ENCODE results near the gene CAND1. TPM values are rescaled to one million over a fixed set of nuclear protein-coding genes. Genes with fewer than 3 reads are reported as not detected.

Gene CAND1
- total and polyA plus RNA-seq, 2 of the 8 experiments (the other 6 are each of a cell fraction or from before 2014, with no cell fraction given), result 39.4 to 271 TPM

DNA sequence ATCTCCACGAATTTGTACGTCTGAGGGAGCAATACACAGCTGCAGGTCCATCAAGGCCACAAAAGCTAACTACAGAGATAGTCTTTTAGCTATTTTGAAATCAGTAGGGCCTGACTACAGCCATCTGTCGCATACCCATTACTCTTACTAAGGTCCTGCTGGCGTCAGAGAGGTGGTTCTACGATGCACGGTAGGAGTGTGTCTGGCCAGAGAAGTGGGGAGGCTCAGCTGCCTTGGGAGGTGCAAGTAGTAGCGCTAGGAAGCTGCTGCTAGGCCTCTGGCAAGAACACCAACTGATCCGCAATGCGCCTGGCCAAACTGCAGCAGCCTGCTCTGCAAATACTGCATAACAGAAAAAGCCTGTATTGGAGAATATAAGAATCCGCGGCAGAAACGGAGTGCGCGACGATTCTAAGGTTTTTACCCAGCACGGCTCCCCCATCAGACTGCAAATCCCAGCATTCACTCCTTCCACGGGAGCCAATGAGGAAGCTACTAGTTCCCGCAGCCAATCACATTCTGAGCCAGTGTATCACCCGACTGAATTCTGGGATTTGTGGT is 743 bp upstream of the CAND1 start (continued):
- TF ChIP-seq, protein P1, sequence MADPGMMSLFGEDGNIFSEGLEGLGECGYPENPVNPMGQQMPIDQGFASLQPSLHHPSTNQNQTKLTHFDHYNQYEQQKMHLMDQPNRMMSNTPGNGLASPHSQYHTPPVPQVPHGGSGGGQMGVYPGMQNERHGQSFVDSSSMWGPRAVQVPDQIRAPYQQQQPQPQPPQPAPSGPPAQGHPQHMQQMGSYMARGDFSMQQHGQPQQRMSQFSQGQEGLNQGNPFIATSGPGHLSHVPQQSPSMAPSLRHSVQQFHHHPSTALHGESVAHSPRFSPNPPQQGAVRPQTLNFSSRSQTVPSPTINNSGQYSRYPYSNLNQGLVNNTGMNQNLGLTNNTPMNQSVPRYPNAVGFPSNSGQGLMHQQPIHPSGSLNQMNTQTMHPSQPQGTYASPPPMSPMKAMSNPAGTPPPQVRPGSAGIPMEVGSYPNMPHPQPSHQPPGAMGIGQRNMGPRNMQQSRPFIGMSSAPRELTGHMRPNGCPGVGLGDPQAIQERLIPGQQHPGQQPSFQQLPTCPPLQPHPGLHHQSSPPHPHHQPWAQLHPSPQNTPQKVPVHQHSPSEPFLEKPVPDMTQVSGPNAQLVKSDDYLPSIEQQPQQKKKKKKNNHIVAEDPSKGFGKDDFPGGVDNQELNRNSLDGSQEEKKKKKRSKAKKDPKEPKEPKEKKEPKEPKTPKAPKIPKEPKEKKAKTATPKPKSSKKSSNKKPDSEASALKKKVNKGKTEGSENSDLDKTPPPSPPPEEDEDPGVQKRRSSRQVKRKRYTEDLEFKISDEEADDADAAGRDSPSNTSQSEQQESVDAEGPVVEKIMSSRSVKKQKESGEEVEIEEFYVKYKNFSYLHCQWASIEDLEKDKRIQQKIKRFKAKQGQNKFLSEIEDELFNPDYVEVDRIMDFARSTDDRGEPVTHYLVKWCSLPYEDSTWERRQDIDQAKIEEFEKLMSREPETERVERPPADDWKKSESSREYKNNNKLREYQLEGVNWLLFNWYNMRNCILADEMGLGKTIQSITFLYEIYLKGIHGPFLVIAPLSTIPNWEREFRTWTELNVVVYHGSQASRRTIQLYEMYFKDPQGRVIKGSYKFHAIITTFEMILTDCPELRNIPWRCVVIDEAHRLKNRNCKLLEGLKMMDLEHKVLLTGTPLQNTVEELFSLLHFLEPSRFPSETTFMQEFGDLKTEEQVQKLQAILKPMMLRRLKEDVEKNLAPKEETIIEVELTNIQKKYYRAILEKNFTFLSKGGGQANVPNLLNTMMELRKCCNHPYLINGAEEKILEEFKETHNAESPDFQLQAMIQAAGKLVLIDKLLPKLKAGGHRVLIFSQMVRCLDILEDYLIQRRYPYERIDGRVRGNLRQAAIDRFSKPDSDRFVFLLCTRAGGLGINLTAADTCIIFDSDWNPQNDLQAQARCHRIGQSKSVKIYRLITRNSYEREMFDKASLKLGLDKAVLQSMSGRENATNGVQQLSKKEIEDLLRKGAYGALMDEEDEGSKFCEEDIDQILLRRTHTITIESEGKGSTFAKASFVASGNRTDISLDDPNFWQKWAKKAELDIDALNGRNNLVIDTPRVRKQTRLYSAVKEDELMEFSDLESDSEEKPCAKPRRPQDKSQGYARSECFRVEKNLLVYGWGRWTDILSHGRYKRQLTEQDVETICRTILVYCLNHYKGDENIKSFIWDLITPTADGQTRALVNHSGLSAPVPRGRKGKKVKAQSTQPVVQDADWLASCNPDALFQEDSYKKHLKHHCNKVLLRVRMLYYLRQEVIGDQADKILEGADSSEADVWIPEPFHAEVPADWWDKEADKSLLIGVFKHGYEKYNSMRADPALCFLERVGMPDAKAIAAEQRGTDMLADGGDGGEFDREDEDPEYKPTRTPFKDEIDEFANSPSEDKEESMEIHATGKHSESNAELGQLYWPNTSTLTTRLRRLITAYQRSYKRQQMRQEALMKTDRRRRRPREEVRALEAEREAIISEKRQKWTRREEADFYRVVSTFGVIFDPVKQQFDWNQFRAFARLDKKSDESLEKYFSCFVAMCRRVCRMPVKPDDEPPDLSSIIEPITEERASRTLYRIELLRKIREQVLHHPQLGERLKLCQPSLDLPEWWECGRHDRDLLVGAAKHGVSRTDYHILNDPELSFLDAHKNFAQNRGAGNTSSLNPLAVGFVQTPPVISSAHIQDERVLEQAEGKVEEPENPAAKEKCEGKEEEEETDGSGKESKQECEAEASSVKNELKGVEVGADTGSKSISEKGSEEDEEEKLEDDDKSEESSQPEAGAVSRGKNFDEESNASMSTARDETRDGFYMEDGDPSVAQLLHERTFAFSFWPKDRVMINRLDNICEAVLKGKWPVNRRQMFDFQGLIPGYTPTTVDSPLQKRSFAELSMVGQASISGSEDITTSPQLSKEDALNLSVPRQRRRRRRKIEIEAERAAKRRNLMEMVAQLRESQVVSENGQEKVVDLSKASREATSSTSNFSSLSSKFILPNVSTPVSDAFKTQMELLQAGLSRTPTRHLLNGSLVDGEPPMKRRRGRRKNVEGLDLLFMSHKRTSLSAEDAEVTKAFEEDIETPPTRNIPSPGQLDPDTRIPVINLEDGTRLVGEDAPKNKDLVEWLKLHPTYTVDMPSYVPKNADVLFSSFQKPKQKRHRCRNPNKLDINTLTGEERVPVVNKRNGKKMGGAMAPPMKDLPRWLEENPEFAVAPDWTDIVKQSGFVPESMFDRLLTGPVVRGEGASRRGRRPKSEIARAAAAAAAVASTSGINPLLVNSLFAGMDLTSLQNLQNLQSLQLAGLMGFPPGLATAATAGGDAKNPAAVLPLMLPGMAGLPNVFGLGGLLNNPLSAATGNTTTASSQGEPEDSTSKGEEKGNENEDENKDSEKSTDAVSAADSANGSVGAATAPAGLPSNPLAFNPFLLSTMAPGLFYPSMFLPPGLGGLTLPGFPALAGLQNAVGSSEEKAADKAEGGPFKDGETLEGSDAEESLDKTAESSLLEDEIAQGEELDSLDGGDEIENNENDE (IDR thresholded peaks at IDR 0.05; ENCODE audit: insufficient replicate concordance, low read length), result peak; percentile 85
- peak; percentile 70; the same call in 1 of the 2 replicates for TF ChIP-seq SP4 (IDR thresholded peaks at IDR 0.05; ENCODE audit: low read length)
- no peak for TF ChIP-seq JUND (IDR thresholded peaks at IDR 0.05; ENCODE audit: low read length)
- no peak for TF ChIP-seq ZNF274 (IDR thresholded peaks at IDR 0.05; ENCODE audit: borderline replicate concordance, extremely low read depth, low read length)
- TF ChIP-seq TEAD4 (IDR thresholded peaks at IDR 0.05; ENCODE audit: low read depth, low read length), result 0 out of 2 replicates have a peak, but pooled peaks have one; percentile 24
- TF ChIP-seq, protein P2, sequence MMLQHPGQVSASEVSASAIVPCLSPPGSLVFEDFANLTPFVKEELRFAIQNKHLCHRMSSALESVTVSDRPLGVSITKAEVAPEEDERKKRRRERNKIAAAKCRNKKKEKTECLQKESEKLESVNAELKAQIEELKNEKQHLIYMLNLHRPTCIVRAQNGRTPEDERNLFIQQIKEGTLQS (IDR thresholded peaks at IDR 0.05; ENCODE audit: insufficient read depth, low read depth, low read length), result no peak
- no peak for TF ChIP-seq BACH1 (IDR thresholded peaks at IDR 0.05; ENCODE audit: low read length)
- TF ChIP-seq SRF (IDR thresholded peaks at IDR 0.05; ENCODE audit: low read depth, low read length), result no peak
- TF ChIP-seq PHF8 (conservative IDR thresholded peaks at IDR 0.05; ENCODE audit: low read depth, low read length), result 0 out of 2 replicates have a peak, but pooled peaks have one; percentile 38
- TF ChIP-seq CREB1 (IDR thresholded peaks at IDR 0.05), result peak; percentile 88
- TF ChIP-seq RNF2 (IDR thresholded peaks at IDR 0.05; ENCODE audit: borderline replicate concordance, low read depth, low read length, missing control alignments, poor library complexity, severe bottlenecking), result no peak
